NT2/D1 (cell line): Measurements from ENCODE around the gene GPR183.

Source experiments
- DNase-seq: peaks from one replicate; pipeline ENCODE4 v3.0.0-alpha.2; 2011; ENCODE audit warnings: low read depth, low spot score
- H3K27me3 ChIP-seq: 2 replicates; pipeline ENCODE4 v1.6.0; 2011; ENCODE audit warnings: mild to moderate bottlenecking; ENCODE audit not compliant: insufficient read length, insufficient read depth
- H3K36me3 ChIP-seq: 2 replicates; pipeline ENCODE4 v1.6.1; 2011; ENCODE audit warnings: mild to moderate bottlenecking, low read length, mixed read lengths; ENCODE audit not compliant: insufficient read depth, insufficient read length
- H3K4me1 ChIP-seq: 2 replicates; pipeline ENCODE4 v1.5.1; 2011; ENCODE audit not compliant: insufficient read depth, insufficient read length
- H3K4me3 ChIP-seq: 2 replicates; pipeline ENCODE4 v1.5.1; 2011; ENCODE audit warnings: low read depth; ENCODE audit not compliant: insufficient read length
- H3K9ac ChIP-seq: 2 replicates; pipeline ENCODE4 v1.6.0; 2011; ENCODE audit warnings: low read depth; ENCODE audit not compliant: insufficient read length
- H3K9me3 ChIP-seq: 2 replicates; pipeline ENCODE4 v1.5.1; 2011; ENCODE audit warnings: mild to moderate bottlenecking, low read length; ENCODE audit not compliant: insufficient read depth
- SUZ12 ChIP-seq: IDR thresholded peaks from 2 replicates; pipeline ENCODE4 v1.6.1; 2011; ENCODE audit not compliant: insufficient read length, insufficient read depth; ENCODE audit errors: extremely low read depth
- YY1 ChIP-seq: IDR thresholded peaks from 2 replicates; pipeline ENCODE4 v1.6.1; 2011; ENCODE audit not compliant: insufficient read length, insufficient read depth
- ZNF274 ChIP-seq: IDR thresholded peaks from 2 replicates; pipeline ENCODE4 v1.6.1; 2011; ENCODE audit warnings: mild to moderate bottlenecking, low read depth, low read length

GPR183 gene

DNA sequence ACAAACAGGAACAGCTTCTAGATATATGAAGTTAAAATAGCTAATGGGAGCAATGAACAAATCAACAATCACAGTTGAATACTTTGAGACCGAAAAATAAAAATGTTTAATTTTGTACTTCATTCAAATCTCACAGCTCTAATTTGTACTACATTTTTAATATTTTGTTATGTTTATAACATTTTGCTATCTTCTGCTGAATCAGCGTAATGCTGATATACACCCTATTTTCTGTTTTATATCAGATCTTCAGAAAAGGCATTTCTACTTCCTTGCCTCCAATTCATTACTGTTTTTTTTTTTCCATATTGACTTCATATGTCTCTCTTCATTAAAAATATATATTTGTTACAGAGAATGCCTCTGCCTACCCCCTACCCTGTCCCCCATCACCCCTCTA, 27.9 kb upstream of the GPR183 start:
- Histone ChIP-seq H3K36me3 (peaks cover under 1% of the 10 kb centered on the region), H3K9ac (no peak overlapping the region), H3K4me3 (no peak overlapping the region), H3K9me3 (no peaks in the 10 kb centered on the region), H3K27me3 (no peaks in the 10 kb centered on the region), H3K4me1 (no peaks in the 10 kb centered on the region)
- TF ChIP-seq ZNF274: no peak
- no peak for TF ChIP-seq SUZ12
- TF ChIP-seq YY1: no peak
- no peak for DNase-seq

DNA sequence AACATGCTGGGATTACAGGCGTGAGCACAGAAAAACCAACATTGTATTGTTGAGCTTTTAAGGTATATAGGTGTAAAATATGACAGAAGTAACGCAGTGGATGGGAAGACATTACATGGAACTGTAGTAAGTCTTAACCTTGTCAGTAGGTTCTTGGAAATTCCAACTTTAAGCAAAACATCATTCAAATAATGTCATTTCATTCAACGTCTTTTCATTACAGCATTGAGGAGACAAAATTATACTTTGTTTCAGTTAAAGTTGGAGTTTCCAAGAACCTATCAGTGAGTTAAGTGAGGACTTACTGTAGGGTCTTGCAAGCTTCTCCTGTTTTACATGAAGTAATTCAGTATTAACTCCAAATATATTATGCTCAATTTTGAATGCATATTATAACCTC, 27.0 kb upstream of the GPR183 start:
- no peaks in the 10 kb centered on the region for H3K27me3 ChIP-seq
- H3K9me3 ChIP-seq: no peaks in the 10 kb centered on the region
- no peak for TF ChIP-seq ZNF274
- no peak for TF ChIP-seq YY1
- no peak for TF ChIP-seq SUZ12
- DNase-seq: no peak
- H3K36me3 ChIP-seq: peaks cover 5% of the 10 kb centered on the region
- no peaks in the 10 kb centered on the region for H3K4me1 ChIP-seq
- no peak overlapping the region for H3K9ac ChIP-seq
- H3K4me3 ChIP-seq: no peak overlapping the region

DNA sequence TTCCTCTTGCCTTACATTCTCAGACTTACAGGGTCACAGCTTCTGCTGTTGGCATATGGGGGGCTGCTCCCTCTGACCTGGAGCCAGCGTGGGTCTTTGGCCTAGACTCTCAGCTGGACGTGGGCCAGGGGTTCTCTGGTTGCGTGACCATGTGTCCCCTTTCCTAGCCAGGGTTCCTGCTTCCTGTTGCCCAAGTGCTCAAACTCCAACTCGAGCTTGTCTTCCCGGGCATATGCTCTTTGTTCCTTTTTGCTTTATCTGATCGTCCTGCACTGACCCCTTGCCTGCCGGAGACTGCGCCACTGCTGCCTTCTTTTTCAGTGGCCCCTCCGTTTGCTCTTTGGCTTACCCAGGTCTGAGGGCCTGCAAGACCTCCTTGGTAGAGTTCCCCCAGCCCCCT, 25.3 kb upstream of the GPR183 start:
- TF ChIP-seq SUZ12: no peak
- no peak for TF ChIP-seq ZNF274
- TF ChIP-seq YY1: no peak
- DNase-seq: no peak
- Histone ChIP-seq H3K4me3 (no peak overlapping the region), H3K9ac (no peak overlapping the region), H3K36me3 (peaks cover 5% of the 10 kb centered on the region), H3K27me3 (no peaks in the 10 kb centered on the region), H3K9me3 (no peaks in the 10 kb centered on the region), H3K4me1 (no peaks in the 10 kb centered on the region)

DNA sequence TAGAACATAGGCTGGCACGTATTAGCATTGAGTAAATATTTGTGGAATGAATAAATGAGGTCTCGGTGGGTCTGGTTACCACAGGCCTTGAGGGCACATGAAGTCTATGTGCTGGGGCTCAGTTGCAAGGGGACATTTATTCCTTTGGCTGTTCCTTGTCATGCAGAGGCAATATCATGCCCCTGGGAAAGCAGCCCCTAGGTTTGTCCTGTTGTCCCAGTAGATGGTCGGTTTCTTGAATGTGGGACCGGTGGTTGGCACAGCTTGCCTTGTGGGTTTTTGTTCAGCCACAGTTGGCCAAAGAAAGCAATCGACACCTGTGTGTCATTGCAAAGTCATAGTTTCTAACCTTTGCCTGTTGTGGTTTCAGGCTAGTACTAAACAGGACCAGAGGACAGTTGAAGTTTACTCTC, 24.7 kb upstream of the GPR183 start:
- H3K27me3 ChIP-seq: no peaks in the 10 kb centered on the region

DNA sequence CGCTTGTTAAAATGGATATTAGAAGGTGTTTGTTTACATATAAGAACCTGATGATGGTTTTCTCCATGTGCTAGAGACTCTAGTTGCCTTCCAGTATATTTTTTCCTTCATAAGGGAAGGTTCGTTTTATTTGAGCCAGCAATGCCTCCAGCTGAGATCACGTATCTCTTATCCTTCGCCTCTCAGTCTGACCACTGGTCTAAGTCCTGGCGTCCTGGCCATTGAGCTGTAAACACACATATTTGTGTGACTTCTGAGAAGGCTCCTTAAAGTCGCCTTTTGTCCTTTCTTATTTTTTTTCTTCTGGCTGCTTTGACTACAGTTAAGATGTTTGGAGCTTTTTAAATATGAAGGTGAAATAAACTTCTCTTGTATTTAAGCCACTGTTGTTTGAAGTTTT, 23.7 kb upstream of the GPR183 start:
- Histone ChIP-seq H3K36me3 (peaks cover 5% of the 10 kb centered on the region), H3K9me3 (no peaks in the 10 kb centered on the region), H3K27me3 (no peaks in the 10 kb centered on the region), H3K4me3 (no peak overlapping the region), H3K4me1 (no peaks in the 10 kb centered on the region), H3K9ac (no peak overlapping the region)
- TF ChIP-seq SUZ12 (no peak), ZNF274 (no peak), YY1 (no peak)
- DNase-seq: no peak

More for the DNA sequence above, 24.7 kb upstream of the GPR183 start:
- DNase-seq: no peak
- Histone ChIP-seq H3K36me3 (peaks cover 5% of the 10 kb centered on the region), H3K9ac (no peak overlapping the region), H3K4me1 (no peaks in the 10 kb centered on the region), H3K9me3 (no peaks in the 10 kb centered on the region), H3K4me3 (no peak overlapping the region)
- no peak for TF ChIP-seq SUZ12
- no peak for TF ChIP-seq ZNF274
- TF ChIP-seq YY1: no peak

DNA sequence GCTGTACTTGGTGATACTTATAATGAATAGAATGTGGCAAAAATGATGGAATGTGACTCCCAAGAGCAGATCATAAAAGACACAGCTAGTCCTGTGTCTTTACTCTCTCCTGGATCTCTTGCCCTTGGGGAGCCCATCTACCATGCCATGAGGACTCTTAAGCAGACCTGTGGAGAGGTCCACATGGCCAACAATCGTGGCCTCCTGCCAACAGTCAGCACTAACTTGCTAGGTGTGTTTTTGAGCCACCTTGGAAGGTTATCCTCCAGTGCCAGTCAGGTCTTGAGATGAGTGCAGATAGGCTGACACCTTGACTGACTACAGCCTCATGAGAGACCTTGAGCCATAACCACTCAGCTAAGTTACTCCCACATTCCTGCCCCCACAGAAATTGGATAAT, 22.3 kb upstream of the GPR183 start:
- Histone ChIP-seq H3K4me3 (no peak overlapping the region), H3K36me3 (peaks cover 8% of the 10 kb centered on the region), H3K27me3 (no peaks in the 10 kb centered on the region), H3K9ac (no peak overlapping the region), H3K9me3 (no peaks in the 10 kb centered on the region), H3K4me1 (no peaks in the 10 kb centered on the region)
- no peak for TF ChIP-seq ZNF274
- TF ChIP-seq SUZ12: no peak
- no peak for TF ChIP-seq YY1
- DNase-seq: no peak

DNA sequence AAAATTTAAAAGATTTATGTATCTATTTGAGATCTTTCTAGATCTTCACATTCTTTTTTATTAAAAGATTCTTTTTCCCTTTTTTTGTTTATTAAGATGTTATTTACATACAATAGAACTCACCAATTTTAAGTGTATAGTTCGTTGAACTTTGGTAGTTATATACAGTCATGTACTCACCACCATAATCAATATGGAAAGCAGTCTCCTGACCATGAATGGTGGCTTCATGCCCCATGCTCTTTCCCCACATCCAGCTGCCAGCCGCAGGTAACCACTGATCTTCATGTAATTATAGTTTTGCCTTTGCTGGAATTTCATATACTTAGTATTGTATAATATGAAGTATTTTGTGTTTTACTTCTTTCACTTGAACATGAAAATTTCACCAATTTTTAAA, 20.6 kb upstream of the GPR183 start:
- TF ChIP-seq ZNF274 (no peak), YY1 (no peak)

DNA sequence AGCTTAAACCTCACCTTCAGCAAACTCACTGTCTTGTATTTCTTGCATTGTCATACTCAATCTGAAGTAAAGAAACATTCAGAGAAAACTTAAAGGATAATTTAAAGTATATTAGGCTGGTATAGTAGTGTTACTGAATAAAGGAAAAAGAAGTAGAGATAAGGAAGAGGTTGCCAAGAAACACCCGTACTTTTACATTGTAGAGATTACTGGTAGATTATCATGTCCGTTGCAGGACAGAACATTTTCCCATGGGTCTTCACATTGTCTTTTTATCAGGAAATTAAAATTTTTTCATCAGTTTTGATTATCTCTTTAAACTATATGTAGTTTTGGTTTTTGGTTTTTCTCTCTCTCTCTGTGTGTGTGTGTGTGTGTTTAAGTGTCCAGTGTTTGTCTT, 19.9 kb upstream of the GPR183 start:
- Histone ChIP-seq H3K4me1 (no peaks in the 10 kb centered on the region), H3K9ac (no peak overlapping the region), H3K9me3 (no peaks in the 10 kb centered on the region), H3K27me3 (no peaks in the 10 kb centered on the region), H3K36me3 (peaks cover 8% of the 10 kb centered on the region), H3K4me3 (no peak overlapping the region)
- no peak for DNase-seq
- TF ChIP-seq SUZ12 (no peak), YY1 (no peak), ZNF274 (no peak)

More for the DNA sequence above, 20.6 kb upstream of the GPR183 start:
- no peak for DNase-seq
- Histone ChIP-seq H3K4me1 (no peaks in the 10 kb centered on the region), H3K9ac (no peak overlapping the region), H3K4me3 (no peak overlapping the region), H3K9me3 (no peaks in the 10 kb centered on the region), H3K27me3 (no peaks in the 10 kb centered on the region), H3K36me3 (peaks cover 8% of the 10 kb centered on the region)
